ENCODE data around the gene LBX1. TPM values are rescaled to one million over a fixed set of nuclear protein-coding genes. Genes with fewer than 3 reads are reported as not detected.

LBX1 gene
- polyA plus RNA-seq, 1 donor from 2014 or later: not detected

DNA sequence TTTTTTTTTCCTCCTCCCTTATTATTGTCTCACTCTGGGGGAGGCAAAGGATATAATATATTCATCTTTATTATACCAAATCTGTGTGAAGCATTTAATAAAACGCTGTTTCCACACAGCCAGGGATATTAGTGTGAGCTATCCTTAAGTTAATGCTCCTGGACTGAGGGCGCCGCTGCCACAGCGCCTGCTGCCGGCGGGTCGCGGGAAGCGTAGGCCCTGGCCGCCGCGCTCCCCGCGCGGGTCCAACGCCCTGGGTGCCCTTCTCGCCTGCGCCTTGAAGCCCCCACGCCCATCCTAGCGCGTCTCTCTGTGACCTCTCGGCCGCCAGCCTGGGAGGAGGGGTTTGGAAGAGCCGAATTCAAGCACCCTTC is 9.5 kb upstream of the LBX1 start:
- H4K20me1 ChIP-seq (ENCODE audit: insufficient read depth): no peaks in the 10 kb centered on the region
- H3K27me3 ChIP-seq (ENCODE audit: insufficient read depth, low read depth, low read length): peaks cover 98% of the 10 kb centered on the region
- no peaks in the 10 kb centered on the region for H3K79me2 ChIP-seq (replicated peaks; ENCODE audit: insufficient read depth, low read length)
- H3K27ac ChIP-seq (ENCODE audit: low read length): no peak overlapping the region
- H2AFZ ChIP-seq (ENCODE audit: low read depth, low read length): no peak overlapping the region
- no peak overlapping the region for H3K4me3 ChIP-seq (ENCODE audit: low read length)
- TF ChIP-seq CTCF (IDR thresholded peaks at IDR 0.05; ENCODE audit: poor library complexity, severe bottlenecking) (peak; percentile 64), SMC3 (conservative IDR thresholded peaks at IDR 0.05; ENCODE audit: poor library complexity) (peak; percentile 53), POLR2AphosphoS5 (IDR thresholded peaks at IDR 0.05) (no peak), EP300 (conservative IDR thresholded peaks at IDR 0.05; ENCODE audit: poor library complexity, severe bottlenecking) (no peak), EZH2 (IDR thresholded peaks at IDR 0.05; ENCODE audit: borderline replicate concordance, insufficient read depth, low read length, poor library complexity, severe bottlenecking) (no peak), MXI1 (conservative IDR thresholded peaks at IDR 0.05; ENCODE audit: poor library complexity, severe bottlenecking) (no peak), TAF1 (IDR thresholded peaks at IDR 0.05; ENCODE audit: low read depth) (no peak), RAD21 (conservative IDR thresholded peaks at IDR 0.05) (peak; percentile 35)
- TF ChIP-seq, protein P1, sequence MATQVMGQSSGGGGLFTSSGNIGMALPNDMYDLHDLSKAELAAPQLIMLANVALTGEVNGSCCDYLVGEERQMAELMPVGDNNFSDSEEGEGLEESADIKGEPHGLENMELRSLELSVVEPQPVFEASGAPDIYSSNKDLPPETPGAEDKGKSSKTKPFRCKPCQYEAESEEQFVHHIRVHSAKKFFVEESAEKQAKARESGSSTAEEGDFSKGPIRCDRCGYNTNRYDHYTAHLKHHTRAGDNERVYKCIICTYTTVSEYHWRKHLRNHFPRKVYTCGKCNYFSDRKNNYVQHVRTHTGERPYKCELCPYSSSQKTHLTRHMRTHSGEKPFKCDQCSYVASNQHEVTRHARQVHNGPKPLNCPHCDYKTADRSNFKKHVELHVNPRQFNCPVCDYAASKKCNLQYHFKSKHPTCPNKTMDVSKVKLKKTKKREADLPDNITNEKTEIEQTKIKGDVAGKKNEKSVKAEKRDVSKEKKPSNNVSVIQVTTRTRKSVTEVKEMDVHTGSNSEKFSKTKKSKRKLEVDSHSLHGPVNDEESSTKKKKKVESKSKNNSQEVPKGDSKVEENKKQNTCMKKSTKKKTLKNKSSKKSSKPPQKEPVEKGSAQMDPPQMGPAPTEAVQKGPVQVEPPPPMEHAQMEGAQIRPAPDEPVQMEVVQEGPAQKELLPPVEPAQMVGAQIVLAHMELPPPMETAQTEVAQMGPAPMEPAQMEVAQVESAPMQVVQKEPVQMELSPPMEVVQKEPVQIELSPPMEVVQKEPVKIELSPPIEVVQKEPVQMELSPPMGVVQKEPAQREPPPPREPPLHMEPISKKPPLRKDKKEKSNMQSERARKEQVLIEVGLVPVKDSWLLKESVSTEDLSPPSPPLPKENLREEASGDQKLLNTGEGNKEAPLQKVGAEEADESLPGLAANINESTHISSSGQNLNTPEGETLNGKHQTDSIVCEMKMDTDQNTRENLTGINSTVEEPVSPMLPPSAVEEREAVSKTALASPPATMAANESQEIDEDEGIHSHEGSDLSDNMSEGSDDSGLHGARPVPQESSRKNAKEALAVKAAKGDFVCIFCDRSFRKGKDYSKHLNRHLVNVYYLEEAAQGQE (IDR thresholded peaks at IDR 0.05; ENCODE audit: borderline replicate concordance): no peak
- no peaks in the 10 kb centered on the region for H3K9me2 ChIP-seq (ENCODE audit: insufficient read depth, low read length)
- no peak overlapping the region for H3K9ac ChIP-seq (ENCODE audit: low read length)
- no peaks in the 10 kb centered on the region for H3K9me3 ChIP-seq (ENCODE audit: low read length)
- no peak overlapping the region for H3K4me2 ChIP-seq (ENCODE audit: low read length)
- no peaks in the 10 kb centered on the region for H3K36me3 ChIP-seq (ENCODE audit: insufficient read depth, low read length)
- no peaks in the 10 kb centered on the region for H3F3A ChIP-seq (ENCODE audit: insufficient read depth, low read length, poor library complexity, severe bottlenecking)

- TF ChIP-seq TAF1 (IDR thresholded peaks at IDR 0.05; ENCODE audit: low read depth): no peak
- TF ChIP-seq POLR2AphosphoS5 (IDR thresholded peaks at IDR 0.05): peak; percentile 63
- no peak for TF ChIP-seq EZH2 (IDR thresholded peaks at IDR 0.05; ENCODE audit: borderline replicate concordance, insufficient read depth, low read length, poor library complexity, severe bottlenecking)
- H3F3A ChIP-seq (ENCODE audit: insufficient read depth, low read length, poor library complexity, severe bottlenecking): no peaks in the 10 kb centered on the region
- H3K36me3 ChIP-seq (ENCODE audit: insufficient read depth, low read length): no peaks in the 10 kb centered on the region
- no peaks in the 10 kb centered on the region for H3K9me2 ChIP-seq (ENCODE audit: insufficient read depth, low read length)
- no peak overlapping the region for H2AFZ ChIP-seq (ENCODE audit: low read depth, low read length)
- no peaks in the 10 kb centered on the region for H4K20me1 ChIP-seq (ENCODE audit: insufficient read depth)
- no peaks in the 10 kb centered on the region for H3K79me2 ChIP-seq (replicated peaks; ENCODE audit: insufficient read depth, low read length)
- H3K9ac ChIP-seq (ENCODE audit: low read length): no peak overlapping the region
- H3K9me3 ChIP-seq (ENCODE audit: low read length): no peaks in the 10 kb centered on the region
- H3K4me3 ChIP-seq (ENCODE audit: low read length): no peak overlapping the region
- no peak overlapping the region for H3K4me2 ChIP-seq (ENCODE audit: low read length)
- H3K27me3 ChIP-seq (ENCODE audit: insufficient read depth, low read depth, low read length): peaks cover 98% of the 10 kb centered on the region
- no peak overlapping the region for H3K27ac ChIP-seq (ENCODE audit: low read length)
These were observed 8.9 kb upstream of the LBX1 start for GRCh38 chr10:101237982-101238731.
